NCI-H460 (cell line): ENCODE data around the gene CD86. TPM values are rescaled to one million over a fixed set of nuclear protein-coding genes. Genes with fewer than 3 reads are reported as not detected.
A peak's percentile ranks its signal among the peaks of the same experiment; 100 is the strongest.

Source experiments
- DNase-seq: peaks from one replicate; pipeline ENCODE4 v3.0.0-alpha.2; 2016; ENCODE audit warnings: low read depth; ENCODE audit errors: extremely low read depth
- total RNA-seq: library from RNA; depleted of rRNA; stranded (reverse); fragments of >200 nt; shearing (Covaris generic); gene quantifications from 2 replicates; pipeline ENCODE4 v1.2.3, GENCODE V29; 2014

The CD86 gene
- total RNA-seq, 1 experiment from 2014 or later, result not detected

- no peak for DNase-seq
Measured at GRCh38 chr3:122085673-122086072, 30.5 kb downstream of the CD86 start.

GRCh38 chr3:122088531-122088930 is 33.4 kb downstream of the CD86 start:
- DNase-seq, result no peak

DNA sequence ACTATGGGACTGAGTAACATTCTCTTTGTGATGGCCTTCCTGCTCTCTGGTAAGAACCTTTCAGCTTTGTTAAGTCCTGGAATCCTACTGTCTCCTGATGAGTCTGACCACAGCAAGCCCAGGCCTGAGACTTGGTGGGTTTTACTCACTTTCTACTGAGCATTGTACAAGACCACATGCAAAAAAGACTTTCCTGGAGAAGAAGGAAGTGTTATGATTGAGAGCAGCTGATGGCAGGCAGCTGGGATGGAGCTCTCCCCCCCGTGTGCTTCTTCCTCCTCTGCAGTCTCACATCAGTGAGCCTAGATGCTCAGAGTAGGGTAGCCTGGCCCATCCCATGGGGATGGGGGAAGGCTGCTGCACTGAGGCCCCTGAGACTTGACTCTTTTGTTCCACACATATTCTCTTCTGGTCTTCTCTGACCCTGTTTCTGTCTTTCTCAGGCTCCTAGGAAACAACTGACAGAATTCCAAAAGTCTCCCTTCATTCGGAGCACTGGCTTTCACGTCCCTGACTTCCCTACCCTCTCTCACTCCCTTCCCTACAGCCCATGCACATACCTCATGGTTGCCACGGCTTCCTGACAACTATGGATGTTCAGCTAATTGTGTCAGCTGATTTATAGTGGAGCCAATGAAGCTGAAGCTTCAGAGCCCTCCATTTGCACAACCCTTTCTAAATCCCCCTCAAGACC is 36.6 kb downstream of the CD86 start:
- DNase-seq, result no peak

DNA sequence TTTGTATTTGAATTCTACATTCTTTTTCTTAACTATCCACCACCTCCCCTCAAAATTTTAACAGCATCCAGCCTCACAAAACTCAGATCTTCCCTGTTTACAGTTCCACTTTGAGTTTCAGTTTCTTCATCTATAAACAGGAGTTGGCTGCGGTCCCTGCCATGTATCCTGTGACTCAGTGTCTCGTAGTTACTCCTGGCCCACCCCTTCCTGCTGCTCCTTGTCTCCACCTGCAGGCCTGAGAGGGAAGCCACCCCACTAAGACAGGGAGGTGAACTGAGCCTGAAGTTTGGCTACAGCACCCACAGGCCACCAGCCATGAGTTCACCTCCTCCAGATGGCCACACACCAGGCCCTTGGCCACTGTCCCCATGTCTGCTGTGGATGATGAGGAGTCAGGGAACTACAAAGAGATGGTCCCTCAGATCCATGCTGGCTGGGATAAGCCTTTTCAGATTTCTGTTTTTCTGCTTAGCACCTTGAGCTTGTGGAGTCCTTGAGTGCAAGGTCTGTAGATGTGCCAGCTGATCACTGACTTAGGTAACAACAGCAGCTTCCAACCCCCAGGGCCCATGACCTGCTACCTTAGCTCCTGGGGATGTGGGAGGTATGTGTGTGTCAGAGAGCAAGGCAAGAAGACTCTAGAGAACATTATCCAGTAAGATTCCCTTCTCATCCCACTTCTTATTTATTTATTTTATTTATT is 37.5 kb downstream of the CD86 start:
- DNase-seq, result peak; percentile 4

GRCh38 chr3:122094125-122094524 is 39.0 kb downstream of the CD86 start:
- no peak for DNase-seq

DNA sequence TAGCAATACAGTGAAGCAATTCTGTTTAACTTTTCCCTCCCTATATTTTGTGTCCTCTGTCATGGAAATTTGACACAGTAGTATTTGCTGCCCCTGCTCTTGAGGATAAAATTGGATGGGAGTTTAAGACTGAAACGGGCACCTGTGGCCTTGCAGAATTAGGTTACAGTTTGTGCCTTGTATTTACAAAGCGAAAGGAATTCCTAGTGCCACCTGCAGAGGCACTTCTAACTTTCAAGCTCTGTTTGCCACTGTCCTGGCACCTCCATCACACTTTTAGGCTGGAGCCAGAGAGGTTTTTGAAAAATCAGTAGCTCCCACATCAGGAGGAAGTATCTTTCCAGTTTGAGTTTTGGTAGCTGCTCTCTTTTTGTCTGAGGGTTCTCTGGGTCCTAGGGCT is 39.5 kb downstream of the CD86 start:
- no peak for DNase-seq

- DNase-seq, result no peak
Measured at GRCh38 chr3:122097141-122097540, 42.0 kb downstream of the CD86 start.

DNA sequence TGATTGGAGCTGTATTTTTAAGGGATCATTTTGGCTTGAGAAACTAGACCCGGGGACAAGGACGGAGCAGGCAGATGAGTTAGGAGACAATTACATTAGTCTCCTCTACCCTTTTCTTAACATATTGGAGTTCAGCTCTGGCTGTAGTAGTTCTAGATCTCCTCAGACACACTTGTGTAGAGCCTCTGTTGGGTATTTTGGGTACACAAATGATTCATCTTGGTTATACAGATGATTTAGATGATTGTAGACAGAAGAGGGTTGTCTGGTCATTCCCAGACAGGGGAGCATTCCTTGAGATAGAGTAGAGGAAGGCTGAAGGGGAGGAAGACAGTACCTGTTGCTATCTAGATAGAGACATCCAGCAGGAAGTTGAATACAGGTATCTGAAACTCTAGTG is 43.4 kb downstream of the CD86 start:
- DNase-seq, result no peak

DNA sequence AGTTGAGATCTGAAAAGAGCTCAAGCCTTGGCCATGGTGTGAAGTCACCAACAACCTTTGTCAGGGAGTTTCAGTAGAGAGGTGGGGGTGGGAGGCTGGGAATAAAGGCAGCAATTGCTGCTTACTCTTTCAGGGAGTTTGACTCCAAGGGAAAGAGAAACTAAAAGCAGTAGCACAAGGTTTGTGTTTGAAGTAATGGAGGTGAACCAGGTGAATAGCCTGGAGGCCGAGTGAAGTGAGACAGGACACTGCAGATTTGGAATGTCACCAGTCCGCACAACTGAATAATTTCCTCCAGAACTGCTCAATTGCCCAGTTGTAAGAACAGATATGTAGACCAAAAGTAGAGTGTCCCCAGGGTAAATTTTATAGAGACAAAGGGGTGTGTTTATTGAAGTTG is 44.1 kb downstream of the CD86 start:
- DNase-seq, result no peak

GRCh38 chr3:122100083-122100482 is 44.9 kb downstream of the CD86 start:
- no peak for DNase-seq

- DNase-seq, result no peak
Measured at GRCh38 chr3:122100591-122101463, 45.7 kb downstream of the CD86 start.

DNA sequence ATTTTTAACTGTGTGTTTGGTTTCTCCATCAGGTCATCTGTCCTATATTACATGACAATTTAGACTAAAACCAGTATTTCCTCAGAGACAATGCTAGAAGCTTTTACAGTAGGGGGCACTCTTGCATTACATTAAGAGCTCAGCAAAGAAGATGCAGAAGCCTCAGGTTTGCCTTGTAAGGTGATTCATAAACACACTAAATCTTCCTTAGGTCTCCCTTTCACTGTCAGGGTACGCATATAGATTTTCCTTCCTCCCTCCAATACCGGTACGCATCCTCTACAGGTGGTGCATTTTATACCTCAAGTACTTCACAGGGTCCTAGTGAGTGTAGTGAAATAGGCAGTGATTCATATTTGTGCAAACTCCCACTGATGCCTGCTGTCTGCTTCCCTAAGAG is 46.5 kb downstream of the CD86 start:
- DNase-seq, result peak; percentile 34

- DNase-seq, result no peak
Measured at GRCh38 chr3:122102191-122102935, 47.2 kb downstream of the CD86 start.

DNA sequence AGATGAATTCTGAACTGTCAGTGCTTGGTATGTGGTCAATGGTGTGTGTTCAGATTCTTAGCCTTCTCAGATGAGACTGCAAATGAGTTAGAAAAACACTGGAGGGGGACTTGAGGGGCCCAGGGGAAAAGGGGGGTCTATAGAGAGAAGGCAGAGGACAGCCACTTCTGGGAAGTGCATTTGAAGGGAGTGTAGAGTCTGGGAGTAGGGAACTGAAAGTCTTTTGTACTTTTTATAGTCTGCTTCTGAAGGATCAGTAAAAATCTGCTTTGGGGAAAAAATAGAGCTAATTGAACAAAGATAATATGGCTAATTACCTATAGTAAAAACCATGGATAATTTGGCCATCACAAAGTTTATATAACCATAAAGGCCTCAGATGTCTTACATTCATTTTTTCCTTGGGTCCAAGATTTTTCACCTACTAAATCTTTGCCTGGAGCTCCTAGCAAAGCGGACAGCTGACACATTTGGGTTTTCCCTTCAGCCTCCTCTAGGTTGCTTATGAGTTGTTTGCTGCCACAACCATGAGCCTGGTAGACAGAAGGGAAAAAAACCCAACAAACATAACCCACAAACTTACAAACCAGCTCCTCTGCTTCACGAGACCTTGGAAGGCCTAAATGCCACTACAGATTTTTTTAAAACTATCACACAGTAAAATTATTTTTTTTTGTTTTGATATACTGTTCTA is 48.8 kb downstream of the CD86 start:
- no peak for DNase-seq

GRCh38 chr3:122104515-122105194 is 49.5 kb downstream of the CD86 start:
- DNase-seq, result no peak

- DNase-seq, result no peak
Measured at GRCh38 chr3:122105626-122106025, 50.5 kb downstream of the CD86 start.

- DNase-seq, result no peak
Measured at GRCh38 chr3:122107171-122107570, 52.0 kb downstream of the CD86 start.

- DNase-seq, result no peak
Measured at GRCh38 chr3:122111974-122112373, 56.8 kb downstream of the CD86 start.

DNA sequence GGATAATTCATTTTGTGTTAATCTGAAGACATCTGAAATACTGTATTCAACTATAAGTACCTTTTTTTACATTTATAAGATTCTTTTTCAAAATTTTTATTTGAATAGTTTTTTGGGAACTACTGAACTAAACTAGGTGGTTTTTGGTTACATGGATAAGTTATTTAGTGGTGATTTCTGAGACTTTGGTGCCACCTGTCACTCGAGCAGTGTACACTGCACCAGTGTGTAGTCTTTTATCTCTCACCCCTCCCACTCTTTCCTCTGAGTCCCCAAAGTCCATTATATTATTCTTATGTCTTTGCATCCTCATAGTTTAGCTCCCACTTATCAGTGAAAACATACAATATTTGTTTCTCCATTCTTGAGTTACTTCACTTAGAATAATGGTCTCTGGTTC is 57.6 kb downstream of the CD86 start:
- DNase-seq, result no peak

DNA sequence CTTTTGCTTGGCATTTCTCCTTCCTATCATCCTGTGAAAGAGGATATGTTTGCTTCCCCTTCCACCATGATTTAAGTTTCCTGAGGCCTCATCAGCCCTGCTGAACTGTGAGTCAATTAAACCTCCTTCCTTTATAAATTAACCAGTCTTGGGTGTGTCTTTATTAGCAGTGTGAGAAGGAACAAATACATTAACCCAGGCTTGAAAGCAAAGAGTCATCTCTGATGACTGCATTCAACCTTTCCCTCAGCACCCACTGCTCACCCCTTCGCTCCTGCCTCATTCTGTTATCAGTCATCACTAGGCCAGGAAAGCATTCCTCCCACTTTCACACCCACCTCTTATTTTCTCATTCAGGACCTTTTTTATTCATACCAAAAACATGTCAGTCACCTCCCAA is 68.7 kb downstream of the CD86 start:
- no peak for DNase-seq
